Calu3 (cell line): ENCODE measurements around the gene NECAB2. TPM values are rescaled to one million over a fixed set of nuclear protein-coding genes. Genes with fewer than 3 reads are reported as not detected.

Source experiments
- BruUV-seq: library from RNA; stranded (reverse); fragments of 400-500 nt; replicated peaks from 2 replicates; lab custom pipeline; 2021; lab: Mats Ljungman, UMichigan
- CTCF ChIA-PET: fragments of 300-600 bp; sonication (Branson Sonifier 250); formaldehyde crosslinking; loops from one replicate; lab custom pipeline; 2022; ENCODE audit warnings: antibody characterized with exemption; lab: Charles Lee
- DNase-seq: peaks from one replicate; pipeline ENCODE4 v3.0.0; 2022
- H3K27ac Mint-ChIP-seq: one replicate; pipeline ENCODE4 v1.8.0; 2022; ENCODE audit warnings: mixed read lengths; ENCODE audit not compliant: unreplicated experiment
- H3K27me3 Mint-ChIP-seq: one replicate; pipeline ENCODE4 v1.8.0; 2022; ENCODE audit warnings: mixed read lengths; ENCODE audit not compliant: unreplicated experiment
- H3K36me3 Mint-ChIP-seq: one replicate; pipeline ENCODE4 v1.8.0; 2022; ENCODE audit warnings: mild to moderate bottlenecking, moderate library complexity, mixed read lengths; ENCODE audit not compliant: insufficient read depth, unreplicated experiment
- H3K4me1 Mint-ChIP-seq: one replicate; pipeline ENCODE4 v1.8.0; 2022; ENCODE audit warnings: mild to moderate bottlenecking, low read depth, mixed read lengths; ENCODE audit not compliant: unreplicated experiment
- H3K4me3 Mint-ChIP-seq: one replicate; pipeline ENCODE4 v1.8.0; 2022; ENCODE audit warnings: mild to moderate bottlenecking, low read depth, moderate library complexity, mixed read lengths; ENCODE audit not compliant: unreplicated experiment
- H3K9me3 Mint-ChIP-seq: one replicate; pipeline ENCODE4 v1.8.0; 2022; ENCODE audit warnings: low read depth, mixed read lengths; ENCODE audit not compliant: unreplicated experiment
- CTCF ChIP-seq: fragments of 200-600 bp; IDR thresholded peaks from one replicate; pipeline ENCODE4 v1.8.0; 2022; ENCODE audit warnings: antibody characterized with exemption; ENCODE audit not compliant: unreplicated experiment
- intact Hi-C: fragments of 100-400 bp; cut with micrococcal nuclease; formaldehyde crosslinking; loops from one replicate; pipeline ENCODE4 v1.10.0; 2022; ENCODE audit not compliant: unreplicated experiment
- total RNA-seq: library from RNA; stranded (reverse); gene quantifications from 2 replicates; pipeline ENCODE4 v1.2.3, GENCODE V29; 2022

The NECAB2 gene
- total RNA-seq, 1 experiment from 2014 or later = 0.28 TPM

- H3K4me3 Mint-ChIP-seq = no peak overlapping the region
- DNase-seq = no peak
- no TSS peak for BruUV-seq
- peaks cover 17% of the 10 kb centered on the region for H3K4me1 Mint-ChIP-seq
- CTCF ChIA-PET = interaction anchor here (0.6 kb wide), 1 partner anchor 10 kb away, joined by 5 read pairs; no protein-coding TSS in a partner anchor
- H3K27me3 Mint-ChIP-seq = peaks cover 8% of the 10 kb centered on the region
- no peak for TF ChIP-seq CTCF
- no peaks in the 10 kb centered on the region for H3K9me3 Mint-ChIP-seq
- H3K36me3 Mint-ChIP-seq = peaks cover 28% of the 10 kb centered on the region
- no peak overlapping the region for H3K27ac Mint-ChIP-seq
- intact Hi-C loops = no loop called here
These were observed 38.1 kb upstream of the NECAB2 start for GRCh38 chr16:83929811-83930555.

GRCh38 chr16:83930730-83931500, 37.1 kb upstream of the NECAB2 start:
- no peak overlapping the region for H3K4me3 Mint-ChIP-seq
- peaks cover 17% of the 10 kb centered on the region for H3K27me3 Mint-ChIP-seq
- CTCF ChIA-PET = no interaction called here
- no TSS peak for BruUV-seq
- H3K36me3 Mint-ChIP-seq = peaks cover 26% of the 10 kb centered on the region
- H3K4me1 Mint-ChIP-seq = peaks cover 23% of the 10 kb centered on the region
- intact Hi-C loops = no loop called here
- DNase-seq = no peak
- no peaks in the 10 kb centered on the region for H3K9me3 Mint-ChIP-seq
- no peak for TF ChIP-seq CTCF
- H3K27ac Mint-ChIP-seq = no peak overlapping the region

GRCh38 chr16:83931556-83931955, 36.5 kb upstream of the NECAB2 start:
- Mint-ChIP-seq H3K4me1 (peaks cover 19% of the 10 kb centered on the region), H3K36me3 (peaks cover 22% of the 10 kb centered on the region), H3K9me3 (no peaks in the 10 kb centered on the region), H3K4me3 (no peak overlapping the region), H3K27ac (peak overlapping the region; percentile 29), H3K27me3 (peaks cover 24% of the 10 kb centered on the region)
- CTCF ChIA-PET = no interaction called here
- no TSS peak for BruUV-seq
- DNase-seq = no peak
- no peak for TF ChIP-seq CTCF
- intact Hi-C loops = no loop called here

- Mint-ChIP-seq H3K4me1 (peaks cover 11% of the 10 kb centered on the region), H3K27me3 (peaks cover 31% of the 10 kb centered on the region), H3K36me3 (peaks cover 14% of the 10 kb centered on the region), H3K9me3 (no peaks in the 10 kb centered on the region), H3K4me3 (no peak overlapping the region), H3K27ac (no peak overlapping the region)
- DNase-seq = no peak
- no TSS peak for BruUV-seq
- intact Hi-C loops = no loop called here
- TF ChIP-seq CTCF = no peak
- CTCF ChIA-PET = no interaction called here
These were observed 35.7 kb upstream of the NECAB2 start for GRCh38 chr16:83932304-83932703.
